GM18499 (cell line): ENCODE data around the gene NAA20.
"Not testable (repeated sequence)": the region's sequence is repeated elsewhere in the genome, so short reads cannot be mapped to it uniquely, and the experiment has no call there.

Source experiments
- ATAC-seq: cut with Tn5 transposase; IDR thresholded peaks from one replicate; pipeline ENCODE4 v1.9.1; 2021; ENCODE audit warnings: moderate number of reproducible peaks; ENCODE audit not compliant: insufficient read depth, unreplicated experiment

The NAA20 gene

DNA sequence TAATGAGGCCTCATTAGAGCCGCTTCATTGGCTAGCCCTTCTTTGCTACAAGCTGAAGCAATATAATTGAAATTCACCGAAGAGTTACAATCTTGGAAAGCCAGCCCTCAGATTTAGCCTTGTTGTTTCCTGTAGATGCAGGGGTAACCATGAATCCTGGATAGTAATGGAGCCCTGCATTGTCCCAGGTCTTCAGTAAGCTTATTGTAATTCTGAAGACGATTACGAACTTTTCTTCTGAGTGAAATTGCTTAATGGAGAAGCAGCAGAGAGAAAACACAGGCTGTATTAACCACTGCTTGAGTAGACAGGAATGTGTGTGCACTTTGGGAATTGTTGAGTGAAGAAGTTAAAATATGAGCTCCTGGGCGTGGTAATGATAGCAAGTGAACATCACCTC is 26.3 kb upstream of the NAA20 start:
- ATAC-seq: no peak

DNA sequence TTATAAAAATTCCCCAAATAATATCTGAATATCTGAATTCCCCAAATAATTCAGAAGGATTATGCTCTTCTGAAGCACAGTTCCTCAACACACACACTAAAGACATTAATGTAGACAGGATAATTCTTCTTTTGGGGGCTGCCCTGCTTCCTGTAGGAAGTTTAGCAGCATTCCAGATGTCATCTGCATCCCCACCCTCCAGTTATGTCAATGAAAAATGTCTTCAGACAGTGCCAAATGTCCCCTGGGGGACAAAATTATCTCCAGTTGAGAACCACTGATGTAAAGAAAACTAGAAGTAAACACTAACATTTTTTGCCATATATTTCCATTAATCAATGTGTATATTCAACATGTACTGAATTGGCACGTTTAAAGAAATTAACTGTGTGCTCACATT is 25.9 kb upstream of the NAA20 start:
- no peak for ATAC-seq

- ATAC-seq: no peak
These were observed 25.3 kb upstream of the NAA20 start for GRCh38 chr20:19991854-19992253.

DNA sequence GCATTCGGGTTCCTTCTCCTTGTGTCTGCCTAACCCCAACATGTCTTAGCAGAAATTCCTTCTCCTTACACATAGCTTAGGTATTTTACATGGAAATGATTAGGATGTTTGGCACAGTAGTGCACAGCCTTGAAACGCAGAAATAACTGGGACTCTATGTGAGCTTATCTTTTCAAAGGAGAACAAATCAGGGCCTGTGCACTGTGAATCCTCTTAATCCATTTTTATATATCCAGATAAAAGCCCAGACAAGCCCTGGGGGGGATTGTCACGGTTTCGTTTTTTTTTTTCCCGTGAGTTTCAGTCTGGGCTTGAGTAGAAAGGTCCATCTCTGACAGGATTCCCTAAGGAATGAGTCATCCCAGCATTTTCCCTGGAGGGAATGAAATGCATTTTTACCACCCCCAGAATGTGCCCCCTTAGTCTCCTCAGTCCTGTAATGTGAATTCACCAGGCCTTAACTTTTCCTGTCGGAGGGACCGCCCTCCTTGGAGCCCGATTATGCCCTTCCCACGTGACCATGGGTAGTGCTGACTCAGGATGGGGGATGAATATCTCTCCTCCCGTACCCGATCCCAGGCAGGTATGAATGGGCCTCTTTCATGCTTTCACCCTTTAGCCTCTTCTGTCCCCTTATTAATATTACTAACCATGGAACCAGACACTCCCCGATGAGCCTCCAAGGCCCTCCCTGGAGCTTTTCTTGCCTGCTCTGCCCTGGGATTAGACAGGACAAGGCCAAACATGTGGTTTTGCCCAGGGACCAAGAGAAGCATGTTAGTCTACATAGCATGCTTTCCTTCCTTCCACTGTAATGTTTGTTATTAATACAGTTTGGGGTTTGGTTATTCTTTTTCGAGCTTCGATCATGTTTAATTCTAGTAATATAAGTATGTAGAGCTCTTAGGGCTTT is 23.9 kb upstream of the NAA20 start:
- ATAC-seq: no peak

- ATAC-seq: no peak
These were observed 23.0 kb upstream of the NAA20 start for GRCh38 chr20:19993958-19994669.

DNA sequence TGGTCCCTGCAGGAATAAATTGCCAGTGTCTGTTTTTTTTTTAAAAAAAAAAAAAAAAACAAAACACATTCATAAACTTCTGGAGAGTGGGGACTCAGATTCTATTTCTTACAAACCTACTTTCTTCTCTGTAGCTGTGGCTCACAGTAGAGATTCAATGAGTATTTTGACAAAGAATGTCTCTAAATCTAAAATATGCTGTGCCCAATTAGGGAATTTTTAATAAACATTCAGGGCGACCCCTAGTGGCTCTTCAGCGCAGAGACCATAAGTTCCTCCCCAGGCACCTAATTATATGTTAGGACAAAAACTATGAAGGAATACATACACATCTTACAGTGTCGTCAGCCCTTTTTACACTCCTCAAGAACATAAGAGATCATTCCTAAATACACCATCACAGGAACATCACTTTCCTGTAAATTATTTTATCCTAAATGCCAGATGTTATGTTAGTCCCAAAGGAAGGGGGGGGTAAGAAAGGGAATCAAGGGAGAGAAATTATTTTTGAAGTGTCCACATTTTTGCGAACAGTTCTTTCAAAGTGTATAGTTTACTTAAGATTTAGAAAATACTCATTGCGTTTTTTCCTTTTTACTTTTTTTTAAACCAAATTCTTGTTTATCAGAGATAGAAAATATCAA is 21.8 kb upstream of the NAA20 start:
- no peak for ATAC-seq

DNA sequence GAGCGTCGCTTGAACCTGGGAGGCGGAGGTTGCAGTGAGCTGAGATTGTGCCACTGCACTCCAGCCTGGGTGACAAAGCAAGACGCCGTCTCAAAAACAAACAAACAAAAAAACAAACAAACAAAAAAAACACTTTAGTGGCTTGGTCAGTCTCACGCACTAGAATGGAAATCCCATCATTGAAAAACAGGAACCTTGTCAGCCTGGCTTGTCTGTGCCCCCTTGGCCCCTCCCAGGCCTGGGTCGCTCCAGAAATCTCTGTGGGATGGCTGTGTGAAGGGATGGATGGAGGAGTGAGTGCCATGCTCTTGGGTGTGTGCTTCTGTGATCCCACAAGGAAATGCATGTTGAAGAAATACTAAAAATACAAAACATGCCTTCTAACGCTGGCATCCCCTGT is 20.9 kb upstream of the NAA20 start:
- no peak for ATAC-seq

GRCh38 chr20:19996917-19997316 is 20.2 kb upstream of the NAA20 start:
- ATAC-seq: no peak

GRCh38 chr20:19998990-19999705 is 18.0 kb upstream of the NAA20 start:
- no peak for ATAC-seq

DNA sequence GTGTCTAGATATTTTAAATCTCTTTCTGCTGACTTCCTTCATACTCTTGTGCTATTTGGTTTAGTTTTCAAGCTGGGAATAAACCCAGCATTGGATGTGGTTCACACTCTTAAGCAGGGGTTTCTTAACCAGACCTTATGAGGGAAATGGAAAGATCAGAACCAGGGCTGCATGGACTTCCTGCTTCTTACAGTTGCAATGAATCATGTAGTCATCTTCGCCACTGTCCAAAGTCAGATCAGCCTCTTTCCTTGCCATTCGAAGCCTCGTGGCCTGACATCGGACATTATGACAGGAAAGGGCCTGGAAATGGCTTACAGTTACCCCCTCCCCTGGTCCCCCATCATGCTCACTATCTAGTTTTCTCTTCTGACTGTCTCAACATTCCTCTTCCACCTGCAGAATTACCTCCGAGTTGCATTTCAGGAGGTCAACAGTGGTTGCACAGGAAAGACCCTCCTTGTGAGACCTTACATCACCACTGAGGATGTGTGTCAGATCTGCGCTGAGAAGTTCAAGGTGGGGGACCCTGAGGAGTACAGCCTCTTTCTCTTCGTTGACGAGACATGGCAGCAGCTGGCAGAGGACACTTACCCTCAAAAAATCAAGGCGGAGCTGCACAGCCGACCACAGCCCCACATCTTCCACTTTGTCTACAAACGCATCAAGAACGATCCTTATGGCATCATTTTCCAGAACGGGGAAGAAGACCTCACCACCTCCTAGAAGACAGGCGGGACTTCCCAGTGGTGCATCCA is 16.8 kb upstream of the NAA20 start:
- no peak for ATAC-seq

DNA sequence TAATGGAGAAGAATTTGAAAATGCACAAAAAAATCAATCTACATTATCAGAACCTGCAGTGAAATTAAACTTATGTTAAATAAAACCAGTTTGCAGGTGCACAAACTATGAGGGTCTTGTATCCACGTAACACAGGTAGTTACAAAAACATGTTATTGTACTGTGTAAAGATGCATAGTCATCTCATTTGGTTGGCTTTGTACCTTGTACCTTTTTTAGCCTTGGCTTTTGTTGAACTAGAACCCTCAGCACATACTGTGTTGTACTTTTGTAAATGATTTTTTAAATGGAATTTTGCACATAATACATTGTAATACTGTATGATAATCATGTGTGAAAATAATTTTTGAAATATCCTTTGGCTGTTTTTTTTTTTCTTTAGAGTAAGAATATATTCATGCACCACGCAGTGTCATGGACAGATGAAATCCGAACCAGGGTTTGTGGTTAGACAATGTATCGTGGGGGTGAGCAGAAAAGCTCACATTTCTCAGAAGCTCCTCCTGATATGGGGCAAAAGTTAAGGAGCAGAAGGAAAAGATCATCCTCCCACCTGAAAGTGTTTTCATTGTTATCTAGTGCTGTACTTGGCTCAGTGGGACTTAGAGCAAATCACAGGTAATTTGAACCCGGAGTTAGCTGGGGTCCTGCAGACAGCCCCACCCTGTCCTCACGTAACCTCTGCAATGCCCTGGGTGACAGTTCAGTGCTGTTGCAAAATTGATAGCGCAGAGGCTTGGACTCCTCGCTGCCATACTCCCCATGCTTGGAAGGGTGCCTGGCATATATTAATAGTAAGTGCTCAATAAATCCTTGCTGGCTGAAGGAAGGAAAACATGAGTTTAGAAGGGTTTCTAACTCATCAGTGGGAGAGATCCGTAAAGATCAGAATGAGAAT is 14.8 kb upstream of the NAA20 start:
- ATAC-seq: no peak

- no peak for ATAC-seq
These were observed 13.9 kb upstream of the NAA20 start for GRCh38 chr20:20003031-20003954.

DNA sequence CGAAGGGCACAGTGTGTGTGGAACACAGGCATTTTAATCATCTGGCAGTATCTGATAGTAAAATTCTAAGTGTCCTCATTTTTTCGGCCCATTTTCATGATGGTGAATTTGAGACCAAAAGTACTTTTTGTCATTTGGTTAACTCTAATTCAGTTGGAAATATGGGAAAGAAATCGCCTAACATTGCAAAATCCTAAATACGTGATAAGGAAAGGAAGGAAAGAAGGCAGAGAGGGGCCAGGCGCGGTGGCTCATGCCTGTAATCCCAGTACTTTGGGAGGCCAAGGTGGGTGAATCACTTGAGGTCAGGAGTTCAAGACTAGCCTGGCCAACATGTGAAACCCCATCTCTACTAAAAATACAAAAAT is 13.2 kb upstream of the NAA20 start:
- not testable (repeated sequence) for ATAC-seq

- ATAC-seq: no peak
These were observed 11.8 kb upstream of the NAA20 start for GRCh38 chr20:20005342-20005741.

DNA sequence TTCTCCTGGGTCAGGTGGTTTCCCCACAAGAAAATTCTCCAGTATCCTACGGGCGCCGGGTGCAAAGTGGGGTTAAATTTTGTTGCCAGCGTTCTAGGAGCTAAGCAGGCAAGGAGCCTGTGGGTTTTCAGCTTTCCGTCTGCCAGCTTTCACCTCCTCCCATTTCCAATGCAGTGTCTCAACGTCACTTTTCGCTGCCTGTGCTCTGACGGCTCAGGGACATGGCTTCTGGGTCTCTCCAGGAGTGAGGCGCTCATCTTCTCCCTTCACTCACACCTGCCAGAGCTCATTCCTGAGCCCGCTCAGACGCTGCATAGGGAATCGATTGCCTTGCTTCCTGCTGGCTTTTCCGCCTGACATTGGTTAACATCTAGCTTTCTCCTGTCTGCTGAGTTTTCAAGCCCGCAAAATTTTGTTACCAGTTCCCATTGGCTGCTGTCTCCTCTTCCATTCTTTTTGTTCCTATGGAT is 7.3 kb upstream of the NAA20 start:
- no peak for ATAC-seq

DNA sequence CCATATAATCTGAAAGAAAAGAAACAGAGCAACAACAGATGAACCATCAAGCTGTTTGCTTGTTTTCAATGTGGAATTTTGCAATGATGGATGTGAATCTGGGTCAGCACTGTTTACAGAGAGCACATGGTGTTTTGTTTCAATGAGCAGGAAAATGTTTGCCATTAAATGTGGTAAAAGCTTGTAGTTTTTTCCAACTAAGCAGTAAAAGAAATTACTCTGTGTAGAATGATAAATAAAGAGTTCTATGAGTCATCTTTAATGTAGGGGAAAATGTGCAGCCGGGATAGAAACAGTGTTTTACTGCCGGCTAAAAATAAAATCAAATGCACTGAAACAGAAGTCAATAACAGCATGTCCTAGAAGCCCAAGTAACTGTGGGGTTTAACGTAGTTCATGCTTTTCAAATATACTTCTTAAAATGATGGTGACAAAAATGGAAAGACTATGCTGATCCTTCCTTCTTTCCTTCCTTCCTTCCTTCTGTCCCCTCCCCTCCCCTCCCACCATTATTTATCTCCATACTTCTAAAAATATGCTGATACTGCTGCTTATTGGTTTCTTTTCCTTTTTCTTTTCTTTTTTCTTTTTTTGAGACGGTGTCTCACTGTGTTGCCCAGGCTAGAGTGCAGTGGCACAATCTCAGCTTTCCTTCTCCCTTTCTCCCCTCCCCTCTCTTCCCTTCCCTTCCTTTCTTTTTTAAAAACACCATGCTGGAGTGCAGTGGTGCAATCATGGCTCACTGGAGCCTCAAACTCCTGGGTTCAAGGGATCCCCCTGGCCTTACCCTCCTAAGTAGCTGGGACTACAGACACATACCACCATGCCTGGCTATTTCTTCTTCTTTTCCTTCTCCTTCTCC is 6.3 kb upstream of the NAA20 start:
- ATAC-seq: no peak

DNA sequence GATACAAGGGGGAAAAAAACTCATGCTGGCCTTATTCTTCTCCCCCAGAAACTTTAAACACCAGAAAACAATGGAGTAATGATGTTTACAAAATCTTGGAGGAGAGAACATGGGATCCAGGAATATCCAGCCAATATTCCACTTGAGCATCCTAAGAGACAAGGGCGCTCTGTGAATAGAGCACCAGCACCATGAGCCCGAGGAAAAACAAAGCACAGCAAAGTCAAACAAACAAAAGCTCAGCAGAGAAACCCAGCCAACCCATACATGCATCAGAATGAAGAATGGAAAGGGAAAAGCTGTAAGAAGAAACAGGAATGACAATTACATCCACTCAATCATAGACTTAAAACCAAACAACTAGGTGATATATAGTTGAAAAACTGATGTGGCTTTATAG is 4.6 kb upstream of the NAA20 start:
- no peak for ATAC-seq
